ENCODE results near the gene CCDC88C.

The CCDC88C gene

GRCh38 chr14:91420686-91421085 lies 3.1 kb upstream of the CCDC88C start:
- TF ChIP-seq CTCF (IDR thresholded peaks at IDR 0.05): no peak

- TF ChIP-seq CTCF (IDR thresholded peaks at IDR 0.05): no peak
Measured at GRCh38 chr14:91419451-91419850, 1.8 kb upstream of the CCDC88C start.

- TF ChIP-seq CTCF (IDR thresholded peaks at IDR 0.05): no peak
Measured at GRCh38 chr14:91419044-91419397, 1.4 kb upstream of the CCDC88C start.

- peak; percentile 99 for TF ChIP-seq CTCF (IDR thresholded peaks at IDR 0.05)
Measured at GRCh38 chr14:91418387-91419043, 895 bp upstream of the CCDC88C start.

GRCh38 chr14:91417983-91418386 lies 365 bp upstream of the CCDC88C start:
- 0 out of 2 replicates have a peak, but pooled peaks have one; percentile 16 for TF ChIP-seq CTCF (IDR thresholded peaks at IDR 0.05)

- TF ChIP-seq CTCF (IDR thresholded peaks at IDR 0.05): no peak
Measured at GRCh38 chr14:91416744-91417119, 888 bp downstream of the CCDC88C start.

- TF ChIP-seq CTCF (IDR thresholded peaks at IDR 0.05): no peak
Measured at GRCh38 chr14:91415794-91416743, 1.6 kb downstream of the CCDC88C start.

Measured in LNCAP (cell line).